GM18858 (cell line): Measurements from ENCODE around the gene CFAP58.

ENCODE experiments used
- ATAC-seq: cut with Tn5 transposase; IDR thresholded peaks from one replicate; pipeline ENCODE4 v1.9.1; 2021; ENCODE audit not compliant: unreplicated experiment

CFAP58 gene

GRCh38 chr10:104322416-104322782 is 31.2 kb upstream of the CFAP58 start:
- ATAC-seq: no peak

GRCh38 chr10:104323085-104323484 is 30.5 kb upstream of the CFAP58 start:
- ATAC-seq: no peak

GRCh38 chr10:104323760-104324201 is 29.9 kb upstream of the CFAP58 start:
- ATAC-seq: no peak

GRCh38 chr10:104324221-104324686 is 29.4 kb upstream of the CFAP58 start:
- no peak for ATAC-seq

- no peak for ATAC-seq
Observed at GRCh38 chr10:104324931-104325330, 28.7 kb upstream of the CFAP58 start.

- ATAC-seq: no peak
Observed at GRCh38 chr10:104325436-104326435, 27.9 kb upstream of the CFAP58 start.

GRCh38 chr10:104326991-104327610 is 26.5 kb upstream of the CFAP58 start:
- no peak for ATAC-seq

- ATAC-seq: no peak
Observed at GRCh38 chr10:104327745-104328645, 25.6 kb upstream of the CFAP58 start.

GRCh38 chr10:104328646-104328895 is 25.1 kb upstream of the CFAP58 start:
- ATAC-seq: no peak

- ATAC-seq: peak; percentile 43
Observed at GRCh38 chr10:104328896-104329710, 24.5 kb upstream of the CFAP58 start.

- no peak for ATAC-seq
Observed at GRCh38 chr10:104329735-104330134, 23.9 kb upstream of the CFAP58 start.

GRCh38 chr10:104330168-104331110 is 23.2 kb upstream of the CFAP58 start:
- no peak for ATAC-seq

- ATAC-seq: no peak
Observed at GRCh38 chr10:104331208-104331838, 22.3 kb upstream of the CFAP58 start.

GRCh38 chr10:104332243-104333031 is 21.2 kb upstream of the CFAP58 start:
- ATAC-seq: no peak

GRCh38 chr10:104333032-104333727 is 20.5 kb upstream of the CFAP58 start:
- ATAC-seq: no peak

- ATAC-seq: no peak
Observed at GRCh38 chr10:104333728-104334373, 19.8 kb upstream of the CFAP58 start.

- ATAC-seq: no peak
Observed at GRCh38 chr10:104334561-104334960, 19.1 kb upstream of the CFAP58 start.
